GM19023 (cell line): ENCODE data around the gene HEXIM1.

Source experiments
- ATAC-seq: cut with Tn5 transposase; IDR thresholded peaks from one replicate; pipeline ENCODE4 v1.9.1; 2021; ENCODE audit warnings: mild to moderate bottlenecking, moderate library complexity; ENCODE audit not compliant: unreplicated experiment

The HEXIM1 gene

DNA sequence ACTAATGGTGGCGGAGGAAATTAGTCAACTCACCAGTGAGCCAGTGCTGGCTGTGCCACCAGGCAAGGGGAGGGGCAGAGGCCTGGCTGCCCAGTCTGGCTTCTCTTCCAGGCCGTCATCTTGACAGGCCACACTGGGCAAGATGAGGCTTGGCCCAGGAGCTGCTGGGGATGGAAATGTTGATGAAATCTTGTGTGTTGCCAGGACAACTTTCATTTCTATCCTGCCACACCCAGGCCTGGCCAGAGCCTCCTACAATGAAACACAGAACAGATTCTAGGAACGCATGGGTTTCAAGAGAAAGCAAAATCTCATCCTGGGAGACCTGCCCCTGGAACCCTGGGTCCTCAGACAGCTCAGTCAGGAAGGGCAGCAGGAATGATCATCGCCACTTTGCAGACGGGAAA lies 22.7 kb downstream of the HEXIM1 start:
- ATAC-seq = no peak

DNA sequence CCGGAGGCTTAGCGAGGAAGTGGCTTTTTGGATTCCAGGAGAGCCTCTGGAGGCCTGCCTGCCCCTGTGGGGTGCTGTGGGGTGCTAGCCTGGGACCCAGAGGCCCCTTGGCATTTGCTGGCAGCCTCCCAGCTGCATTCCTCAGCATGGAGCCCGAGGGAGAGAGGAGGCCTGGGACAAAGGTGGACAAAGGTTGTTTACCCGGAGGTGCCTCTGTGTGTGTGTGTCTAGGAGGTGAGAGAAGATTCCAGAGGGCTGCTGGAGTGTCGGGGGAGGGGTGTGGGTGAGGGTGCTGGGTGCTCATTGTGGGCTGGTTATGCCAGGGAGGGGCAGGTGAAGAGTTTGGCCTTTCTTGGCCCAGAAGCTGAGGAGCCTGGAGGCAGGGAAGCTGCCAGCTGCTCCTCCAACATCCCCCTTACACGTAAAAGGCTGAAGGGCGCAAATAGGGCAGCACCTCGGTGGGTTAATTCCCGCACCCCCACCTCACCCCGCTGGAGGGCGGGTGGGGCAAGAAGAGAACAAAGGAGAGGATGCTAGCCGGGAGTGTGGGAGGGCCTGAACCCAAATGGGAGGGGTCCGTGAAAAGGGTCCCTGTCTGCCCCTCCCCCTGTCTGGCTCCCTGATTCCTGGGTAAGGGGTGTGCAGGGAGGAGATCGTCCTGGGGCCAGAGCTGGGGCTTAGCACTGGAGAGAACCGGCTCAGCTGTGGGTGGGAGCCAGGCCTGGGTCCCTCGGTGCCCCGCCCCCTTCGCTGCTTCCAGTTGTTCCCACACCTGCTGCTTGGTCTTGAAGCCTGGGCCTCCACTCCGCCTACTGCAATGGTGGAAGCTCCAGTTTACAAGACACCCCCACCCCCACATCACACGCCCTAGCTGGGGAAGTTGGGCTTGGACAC lies 23.3 kb downstream of the HEXIM1 start:
- no peak for ATAC-seq

GRCh38 chr17:45172232-45172540 lies 23.9 kb downstream of the HEXIM1 start:
- ATAC-seq = no peak

- no peak for ATAC-seq
Observed at GRCh38 chr17:45172541-45173286, 24.4 kb downstream of the HEXIM1 start.

DNA sequence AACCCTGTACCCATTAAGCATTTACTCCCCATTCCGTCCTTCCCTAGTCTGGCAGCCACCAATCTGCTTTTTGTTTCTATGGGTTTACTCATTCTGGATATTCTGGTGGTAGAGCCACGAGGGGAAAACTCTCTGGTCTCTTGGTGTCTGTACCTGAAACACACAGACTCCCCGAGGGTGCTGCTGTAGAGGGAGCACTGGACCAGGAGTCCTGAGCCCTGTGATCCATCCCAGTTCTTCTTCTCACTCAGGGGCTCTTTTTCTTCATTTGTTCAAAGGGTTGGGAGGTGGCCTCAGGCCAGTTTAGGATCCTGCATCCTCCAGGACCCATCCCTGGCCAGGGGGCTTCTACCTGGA lies 27.5 kb downstream of the HEXIM1 start:
- ATAC-seq = no peak

- no peak for ATAC-seq
Observed at GRCh38 chr17:45177563-45177962, 29.3 kb downstream of the HEXIM1 start.

DNA sequence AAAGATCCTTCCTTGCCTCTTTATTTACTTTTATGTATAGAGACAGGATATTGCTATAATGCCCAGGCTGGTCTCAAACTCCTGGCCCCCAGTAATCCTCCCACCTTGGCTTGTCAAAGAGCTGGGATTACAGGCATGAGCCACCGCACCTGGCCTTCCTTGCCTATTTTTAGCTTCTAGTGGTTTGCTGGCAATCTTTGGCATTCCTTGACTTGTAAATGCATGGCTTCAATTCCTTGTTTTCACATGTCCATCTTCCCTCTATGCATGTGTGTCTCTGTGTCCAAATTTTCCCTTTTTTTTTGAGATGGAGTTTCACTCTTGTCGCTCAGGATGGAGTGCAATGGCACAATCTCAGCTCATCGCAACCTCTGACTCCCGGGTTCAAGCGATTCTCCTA lies 35.9 kb downstream of the HEXIM1 start:
- ATAC-seq = no peak

GRCh38 chr17:45186801-45187354 lies 38.6 kb downstream of the HEXIM1 start:
- ATAC-seq = no peak

DNA sequence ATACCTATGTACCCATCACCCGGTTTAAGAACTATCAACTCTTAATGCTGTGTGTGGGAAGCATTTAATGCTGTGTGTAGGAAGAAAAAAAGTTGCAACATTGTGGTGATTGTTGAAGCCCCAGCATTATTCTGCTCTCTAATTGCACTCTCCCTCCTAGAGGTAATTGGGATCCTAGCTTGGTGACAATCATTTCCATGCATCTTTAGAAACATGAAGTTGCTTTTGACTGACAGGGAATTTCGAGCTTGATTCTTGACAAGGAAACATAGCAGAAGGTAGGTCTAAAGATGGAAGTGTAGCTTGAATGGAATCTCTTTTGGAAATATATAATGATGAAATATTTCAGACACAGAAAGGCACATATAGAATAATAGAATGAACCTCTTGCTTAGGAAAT lies 40.7 kb downstream of the HEXIM1 start:
- ATAC-seq = no peak

- no peak for ATAC-seq
Observed at GRCh38 chr17:45190503-45191255, 42.4 kb downstream of the HEXIM1 start.

GRCh38 chr17:45195424-45195823 lies 47.1 kb downstream of the HEXIM1 start:
- no peak for ATAC-seq

GRCh38 chr17:45197108-45197507 lies 48.8 kb downstream of the HEXIM1 start:
- ATAC-seq = no peak

DNA sequence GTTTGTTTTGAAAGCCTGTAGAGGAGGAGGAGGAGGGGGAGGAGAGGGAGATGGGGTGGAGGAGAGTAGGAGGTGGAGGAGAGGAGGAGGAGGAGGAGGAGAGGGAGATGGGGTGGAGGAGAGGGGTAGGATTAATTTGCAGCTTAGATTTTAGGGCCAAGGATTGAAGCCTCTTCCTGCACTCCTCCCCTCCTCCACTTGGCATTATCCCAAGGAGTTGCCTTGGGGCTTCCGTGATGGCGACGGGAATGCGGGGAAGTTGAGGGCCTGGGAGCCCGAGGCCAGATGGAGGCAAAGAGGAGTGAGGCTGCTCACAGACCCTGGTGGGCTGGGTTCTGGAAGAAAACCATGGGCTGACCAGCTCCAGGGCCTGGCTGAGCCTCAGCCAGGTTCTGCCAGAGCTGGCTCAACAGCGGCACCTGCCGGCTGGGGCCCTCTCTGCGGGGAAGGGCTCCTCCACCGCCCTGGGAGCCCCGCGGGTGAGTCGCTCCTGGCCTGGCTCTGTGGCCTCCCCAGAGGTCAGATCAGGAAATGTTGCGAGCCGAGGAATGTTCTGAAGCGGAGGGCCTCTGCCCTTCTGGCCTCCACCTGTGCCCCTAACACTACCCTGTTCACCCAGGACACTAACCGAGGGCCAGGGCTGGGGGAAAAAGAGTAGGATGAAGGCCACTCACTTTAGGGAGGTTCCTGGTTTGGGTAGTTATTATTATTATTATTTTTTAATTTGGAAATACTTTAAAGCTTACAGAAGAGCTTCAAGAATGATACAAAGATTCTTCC lies 49.5 kb downstream of the HEXIM1 start:
- ATAC-seq = no peak

DNA sequence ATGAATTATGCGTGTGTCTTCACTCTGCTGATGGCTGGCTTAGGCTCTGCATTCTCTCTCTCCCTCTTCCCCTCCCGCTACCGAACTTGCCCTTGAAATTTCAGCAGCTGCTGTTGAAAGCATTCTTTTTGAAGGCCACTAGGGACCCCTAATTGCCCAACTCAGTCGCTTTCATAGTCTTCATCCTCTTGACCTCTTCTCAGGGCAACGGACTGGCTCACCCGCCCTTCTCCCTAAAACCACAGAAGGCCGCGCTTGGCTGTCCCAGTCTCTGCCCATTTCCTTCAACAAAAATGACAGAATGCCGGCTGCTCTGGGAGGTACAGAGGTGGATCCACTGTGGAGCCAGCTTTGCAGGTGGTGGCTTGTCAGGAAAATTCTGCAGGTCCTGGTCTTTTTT lies 52.4 kb downstream of the HEXIM1 start:
- ATAC-seq = no peak

DNA sequence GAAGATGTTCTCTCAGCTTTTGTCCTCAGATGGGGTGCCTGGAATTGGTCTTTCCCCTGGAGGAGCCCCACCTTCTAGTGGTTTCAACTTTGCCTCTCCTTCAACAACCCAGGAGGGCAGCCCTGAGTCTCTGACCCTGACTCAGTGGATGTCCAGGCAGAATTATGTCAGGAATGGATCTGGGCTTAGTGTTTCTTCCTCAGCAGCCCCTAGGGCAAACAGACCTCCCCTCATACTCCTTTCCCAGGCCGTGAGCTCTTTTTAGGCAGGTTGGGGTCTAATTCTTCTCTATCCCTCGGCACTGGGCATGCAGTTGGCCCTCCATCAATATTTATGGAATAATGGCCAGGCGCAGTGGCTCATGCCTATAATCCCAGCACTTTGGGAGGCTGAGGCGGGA lies 53.2 kb downstream of the HEXIM1 start:
- no peak for ATAC-seq
